CD4-positive, alpha-beta T cell treated with Interferon alpha-2 for 1 hour (primary cell): ENCODE measurements around the gene KLB.

Source experiments
- DNase-seq, 2 donors: peaks; one replicate each; pipeline ENCODE4 v3.0.0-alpha.2; 2020 to 2022

Gene KLB

GRCh38 chr4:39466747-39467146 lies 60.0 kb downstream of the KLB start:
- DNase-seq = no peak

GRCh38 chr4:39467464-39467863 lies 60.7 kb downstream of the KLB start:
- DNase-seq = no peak

- DNase-seq = peak; percentile 23 to 66
Measured at GRCh38 chr4:39469429-39470077, 62.8 kb downstream of the KLB start.

- DNase-seq = no peak
Measured at GRCh38 chr4:39470402-39470801, 63.7 kb downstream of the KLB start.

GRCh38 chr4:39472396-39472795 lies 65.7 kb downstream of the KLB start:
- DNase-seq = no peak

GRCh38 chr4:39476187-39476895 lies 69.6 kb downstream of the KLB start:
- no peak for DNase-seq

GRCh38 chr4:39480251-39480650 lies 73.5 kb downstream of the KLB start:
- DNase-seq = no peak

- DNase-seq = no peak
Measured at GRCh38 chr4:39480902-39481695, 74.4 kb downstream of the KLB start.

- DNase-seq = no peak
Measured at GRCh38 chr4:39484582-39485272, 78.0 kb downstream of the KLB start.

- DNase-seq = no peak
Measured at GRCh38 chr4:39486221-39486804, 79.6 kb downstream of the KLB start.

- DNase-seq = no peak
Measured at GRCh38 chr4:39490322-39490721, 83.6 kb downstream of the KLB start.

GRCh38 chr4:39494354-39494753 lies 87.6 kb downstream of the KLB start:
- DNase-seq = no peak

GRCh38 chr4:39495446-39496213 lies 88.9 kb downstream of the KLB start:
- DNase-seq = no peak

GRCh38 chr4:39497909-39498726 lies 91.4 kb downstream of the KLB start:
- no peak for DNase-seq

- no peak for DNase-seq
Measured at GRCh38 chr4:39498727-39499020, 91.9 kb downstream of the KLB start.
